Activated T-helper 17 cell treated with anti-CD3 and anti-CD28 coated beads, Interleukin-2, amount 50 U/mL, for 72 hours (primary cell): ENCODE results near the gene AGAP1. TPM values are rescaled to one million over a fixed set of nuclear protein-coding genes. Genes with fewer than 3 reads are reported as not detected.

Source experiments
- ATAC-seq: fragments of 150-1000 bp; cut with Tn5 transposase; replicated peaks from 2 replicates; pipeline ENCODE4 v1.10.0; 2021; ENCODE audit warnings: mild to moderate bottlenecking, moderate library complexity
- H3K27ac Mint-ChIP-seq: one replicate; pipeline ENCODE4 v1.8.0; 2022; ENCODE audit warnings: mixed read lengths
- H3K27me3 Mint-ChIP-seq: one replicate; pipeline ENCODE4 v1.8.0; 2022; ENCODE audit warnings: mixed read lengths
- H3K36me3 Mint-ChIP-seq: one replicate; pipeline ENCODE4 v1.8.0; 2022; ENCODE audit warnings: low read depth, mild to moderate bottlenecking, mixed read lengths
- H3K4me1 Mint-ChIP-seq: one replicate; pipeline ENCODE4 v1.8.0; 2022; ENCODE audit warnings: mixed read lengths
- H3K4me3 Mint-ChIP-seq: one replicate; pipeline ENCODE4 v1.8.0; 2022; ENCODE audit warnings: mild to moderate bottlenecking, mixed read lengths
- H3K9me3 Mint-ChIP-seq: one replicate; pipeline ENCODE4 v1.8.0; 2022; ENCODE audit warnings: mixed read lengths
- total RNA-seq, 2 donors: library from RNA; stranded (reverse); gene quantifications; one replicate each; pipeline ENCODE4 v1.2.3, GENCODE V29; 2022

AGAP1 gene
- total RNA-seq, 2 donors from 2014 or later = 2.2 to 5.3 TPM

GRCh38 chr2:235538981-235539380, 45.1 kb downstream of the AGAP1 start:
- H3K36me3 Mint-ChIP-seq = no peaks in the 10 kb centered on the region
- H3K4me1 Mint-ChIP-seq = no peaks in the 10 kb centered on the region
- peaks cover 11% of the 10 kb centered on the region for H3K27me3 Mint-ChIP-seq
- H3K9me3 Mint-ChIP-seq = no peaks in the 10 kb centered on the region
- H3K27ac Mint-ChIP-seq = no peak overlapping the region
- ATAC-seq = no peak
- H3K4me3 Mint-ChIP-seq = no peak overlapping the region

- Mint-ChIP-seq H3K27ac (no peak overlapping the region), H3K27me3 (peaks cover 11% of the 10 kb centered on the region), H3K36me3 (no peaks in the 10 kb centered on the region), H3K4me3 (no peak overlapping the region), H3K4me1 (no peaks in the 10 kb centered on the region), H3K9me3 (no peaks in the 10 kb centered on the region)
- no peak for ATAC-seq
Observed at GRCh38 chr2:235539773-235540172, 45.9 kb downstream of the AGAP1 start.

- Mint-ChIP-seq H3K36me3 (no peaks in the 10 kb centered on the region), H3K9me3 (no peaks in the 10 kb centered on the region), H3K27me3 (peaks cover 11% of the 10 kb centered on the region), H3K4me1 (no peaks in the 10 kb centered on the region), H3K4me3 (no peak overlapping the region), H3K27ac (no peak overlapping the region)
- no peak for ATAC-seq
Observed at GRCh38 chr2:235541016-235541415, 47.2 kb downstream of the AGAP1 start.

GRCh38 chr2:235541838-235542549, 48.2 kb downstream of the AGAP1 start:
- Mint-ChIP-seq H3K4me1 (no peaks in the 10 kb centered on the region), H3K4me3 (no peak overlapping the region), H3K36me3 (no peaks in the 10 kb centered on the region), H3K27ac (no peak overlapping the region), H3K27me3 (peaks cover 8% of the 10 kb centered on the region), H3K9me3 (no peaks in the 10 kb centered on the region)
- ATAC-seq = no peak

- H3K4me3 Mint-ChIP-seq = no peak overlapping the region
- H3K36me3 Mint-ChIP-seq = no peaks in the 10 kb centered on the region
- no peaks in the 10 kb centered on the region for H3K9me3 Mint-ChIP-seq
- no peak overlapping the region for H3K27ac Mint-ChIP-seq
- H3K27me3 Mint-ChIP-seq = peaks cover 8% of the 10 kb centered on the region
- no peak for ATAC-seq
- H3K4me1 Mint-ChIP-seq = no peaks in the 10 kb centered on the region
Observed at GRCh38 chr2:235542733-235543127, 48.9 kb downstream of the AGAP1 start.

GRCh38 chr2:235543128-235543750, 49.4 kb downstream of the AGAP1 start:
- Mint-ChIP-seq H3K4me1 (no peaks in the 10 kb centered on the region), H3K4me3 (no peak overlapping the region), H3K27ac (no peak overlapping the region), H3K36me3 (no peaks in the 10 kb centered on the region), H3K9me3 (no peaks in the 10 kb centered on the region), H3K27me3 (peaks cover 8% of the 10 kb centered on the region)
- peak; percentile 23 for ATAC-seq

- H3K36me3 Mint-ChIP-seq = no peaks in the 10 kb centered on the region
- H3K4me1 Mint-ChIP-seq = no peaks in the 10 kb centered on the region
- no peak overlapping the region for H3K4me3 Mint-ChIP-seq
- no peaks in the 10 kb centered on the region for H3K9me3 Mint-ChIP-seq
- no peak for ATAC-seq
- H3K27ac Mint-ChIP-seq = no peak overlapping the region
- peaks cover 8% of the 10 kb centered on the region for H3K27me3 Mint-ChIP-seq
Observed at GRCh38 chr2:235543851-235544688, 50.2 kb downstream of the AGAP1 start.

GRCh38 chr2:235544689-235544969, 50.8 kb downstream of the AGAP1 start:
- ATAC-seq = no peak
- Mint-ChIP-seq H3K4me1 (no peaks in the 10 kb centered on the region), H3K9me3 (no peaks in the 10 kb centered on the region), H3K27me3 (peaks cover 4% of the 10 kb centered on the region), H3K27ac (no peak overlapping the region), H3K36me3 (no peaks in the 10 kb centered on the region), H3K4me3 (no peak overlapping the region)

- Mint-ChIP-seq H3K27ac (no peak overlapping the region), H3K27me3 (peaks cover 2% of the 10 kb centered on the region), H3K9me3 (no peaks in the 10 kb centered on the region), H3K4me3 (no peak overlapping the region), H3K36me3 (no peaks in the 10 kb centered on the region), H3K4me1 (no peaks in the 10 kb centered on the region)
- no peak for ATAC-seq
Observed at GRCh38 chr2:235545339-235546150, 51.7 kb downstream of the AGAP1 start.

GRCh38 chr2:235546151-235546435, 52.2 kb downstream of the AGAP1 start:
- Mint-ChIP-seq H3K27ac (no peak overlapping the region), H3K27me3 (no peaks in the 10 kb centered on the region)

GRCh38 chr2:235546436-235546835, 52.6 kb downstream of the AGAP1 start:
- Mint-ChIP-seq H3K4me1 (no peaks in the 10 kb centered on the region), H3K4me3 (no peak overlapping the region), H3K27ac (no peak overlapping the region), H3K36me3 (no peaks in the 10 kb centered on the region), H3K9me3 (no peaks in the 10 kb centered on the region), H3K27me3 (no peaks in the 10 kb centered on the region)
- no peak for ATAC-seq

More at GRCh38 chr2:235546151-235546435, 52.2 kb downstream of the AGAP1 start:
- Mint-ChIP-seq H3K9me3 (no peaks in the 10 kb centered on the region), H3K36me3 (no peaks in the 10 kb centered on the region), H3K4me1 (no peaks in the 10 kb centered on the region), H3K4me3 (no peak overlapping the region)
- ATAC-seq = no peak

- Mint-ChIP-seq H3K27me3 (peaks cover 17% of the 10 kb centered on the region), H3K27ac (no peak overlapping the region), H3K4me1 (no peaks in the 10 kb centered on the region), H3K4me3 (no peak overlapping the region), H3K36me3 (no peaks in the 10 kb centered on the region), H3K9me3 (no peaks in the 10 kb centered on the region)
- no peak for ATAC-seq
Observed at GRCh38 chr2:235549735-235550377, 56.0 kb downstream of the AGAP1 start.

GRCh38 chr2:235550378-235550760, 56.5 kb downstream of the AGAP1 start:
- ATAC-seq = no peak
- peaks cover 20% of the 10 kb centered on the region for H3K27me3 Mint-ChIP-seq
- no peak overlapping the region for H3K4me3 Mint-ChIP-seq
- H3K9me3 Mint-ChIP-seq = no peaks in the 10 kb centered on the region
- no peaks in the 10 kb centered on the region for H3K4me1 Mint-ChIP-seq
- H3K36me3 Mint-ChIP-seq = no peaks in the 10 kb centered on the region
- no peak overlapping the region for H3K27ac Mint-ChIP-seq

- no peaks in the 10 kb centered on the region for H3K4me1 Mint-ChIP-seq
- H3K4me3 Mint-ChIP-seq = no peak overlapping the region
- H3K36me3 Mint-ChIP-seq = no peaks in the 10 kb centered on the region
- peaks cover 23% of the 10 kb centered on the region for H3K27me3 Mint-ChIP-seq
- ATAC-seq = no peak
- H3K27ac Mint-ChIP-seq = no peak overlapping the region
- no peaks in the 10 kb centered on the region for H3K9me3 Mint-ChIP-seq
Observed at GRCh38 chr2:235550946-235551345, 57.1 kb downstream of the AGAP1 start.
